Nephron progenitor cell (in vitro differentiated cells): ENCODE data around the gene ARHGAP11A.

ENCODE experiments used
- DNase-seq: peaks from one replicate; pipeline ENCODE4 v3.0.0; 2021
- H3K27ac Mint-ChIP-seq: 2 replicates; pipeline ENCODE4 v1.8.0; 2021; ENCODE audit warnings: mild to moderate bottlenecking, moderate library complexity, mixed read lengths
- H3K27me3 Mint-ChIP-seq: 2 replicates; pipeline ENCODE4 v1.8.0; 2021; ENCODE audit warnings: mild to moderate bottlenecking, low read depth, mixed read lengths; ENCODE audit not compliant: poor library complexity
- H3K36me3 Mint-ChIP-seq: 2 replicates; pipeline ENCODE4 v1.8.0; 2021; ENCODE audit warnings: low read depth, mixed read lengths
- H3K4me1 Mint-ChIP-seq: 2 replicates; pipeline ENCODE4 v1.8.0; 2021; ENCODE audit warnings: mixed read lengths
- H3K4me3 Mint-ChIP-seq: 2 replicates; pipeline ENCODE4 v1.8.0; 2021; ENCODE audit warnings: mild to moderate bottlenecking, moderate library complexity, mixed read lengths
- H3K9me3 Mint-ChIP-seq: 2 replicates; pipeline ENCODE4 v1.8.0; 2021; ENCODE audit warnings: mild to moderate bottlenecking, moderate library complexity, mixed read lengths
- TF ChIP-seq, protein P1 (sequence below): fragments of 200-600 bp; sonication (generic); IDR thresholded peaks from 2 replicates; pipeline ENCODE4 v1.5.0; 2021; ENCODE audit warnings: antibody characterized with exemption

The ARHGAP11A gene

DNA sequence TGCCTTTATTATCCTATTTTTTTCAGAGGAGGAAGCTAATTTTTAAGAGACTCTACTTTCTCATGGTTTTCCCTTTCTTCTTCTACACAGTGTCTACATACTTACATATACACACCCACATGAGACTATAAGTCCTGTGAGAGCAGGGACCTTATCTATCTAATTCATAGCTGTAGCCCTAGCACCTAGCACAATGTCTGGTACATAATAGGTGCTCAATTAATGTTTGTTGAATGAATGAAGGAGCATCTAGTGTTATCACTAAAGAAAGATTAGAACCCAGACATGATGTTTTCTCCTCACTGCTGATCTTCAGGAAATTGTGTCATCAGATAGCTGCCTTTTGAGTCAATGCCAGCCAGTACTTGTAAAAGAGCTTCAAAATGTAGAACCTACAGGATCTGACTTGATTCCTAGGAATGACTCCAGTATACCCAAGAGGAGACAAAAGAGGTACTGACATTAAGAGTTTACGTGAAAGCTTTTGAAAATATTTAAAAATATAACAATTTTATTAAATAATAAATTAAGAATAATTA, 28.7 kb downstream of the ARHGAP11A start:
- H3K9me3 Mint-ChIP-seq = no peaks in the 10 kb centered on the region
- DNase-seq = no peak
- peaks cover 33% of the 10 kb centered on the region for H3K36me3 Mint-ChIP-seq
- H3K27me3 Mint-ChIP-seq = no peaks in the 10 kb centered on the region
- TF ChIP-seq, protein P1, sequence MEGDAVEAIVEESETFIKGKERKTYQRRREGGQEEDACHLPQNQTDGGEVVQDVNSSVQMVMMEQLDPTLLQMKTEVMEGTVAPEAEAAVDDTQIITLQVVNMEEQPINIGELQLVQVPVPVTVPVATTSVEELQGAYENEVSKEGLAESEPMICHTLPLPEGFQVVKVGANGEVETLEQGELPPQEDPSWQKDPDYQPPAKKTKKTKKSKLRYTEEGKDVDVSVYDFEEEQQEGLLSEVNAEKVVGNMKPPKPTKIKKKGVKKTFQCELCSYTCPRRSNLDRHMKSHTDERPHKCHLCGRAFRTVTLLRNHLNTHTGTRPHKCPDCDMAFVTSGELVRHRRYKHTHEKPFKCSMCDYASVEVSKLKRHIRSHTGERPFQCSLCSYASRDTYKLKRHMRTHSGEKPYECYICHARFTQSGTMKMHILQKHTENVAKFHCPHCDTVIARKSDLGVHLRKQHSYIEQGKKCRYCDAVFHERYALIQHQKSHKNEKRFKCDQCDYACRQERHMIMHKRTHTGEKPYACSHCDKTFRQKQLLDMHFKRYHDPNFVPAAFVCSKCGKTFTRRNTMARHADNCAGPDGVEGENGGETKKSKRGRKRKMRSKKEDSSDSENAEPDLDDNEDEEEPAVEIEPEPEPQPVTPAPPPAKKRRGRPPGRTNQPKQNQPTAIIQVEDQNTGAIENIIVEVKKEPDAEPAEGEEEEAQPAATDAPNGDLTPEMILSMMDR = no peak
- H3K4me1 Mint-ChIP-seq = peaks cover 53% of the 10 kb centered on the region
- H3K27ac Mint-ChIP-seq = no peak overlapping the region
- H3K4me3 Mint-ChIP-seq = no peak overlapping the region

- Mint-ChIP-seq H3K27ac (no peak overlapping the region), H3K4me1 (peaks cover 57% of the 10 kb centered on the region), H3K36me3 (peaks cover 25% of the 10 kb centered on the region), H3K4me3 (no peak overlapping the region), H3K27me3 (no peaks in the 10 kb centered on the region), H3K9me3 (no peaks in the 10 kb centered on the region)
- DNase-seq = no peak
- TF ChIP-seq, protein P1 = no peak
Measured at GRCh38 chr15:32646291-32646690, 31.0 kb downstream of the ARHGAP11A start.

- DNase-seq = no peak
- Mint-ChIP-seq H3K27me3 (no peaks in the 10 kb centered on the region), H3K9me3 (no peaks in the 10 kb centered on the region), H3K36me3 (peaks cover 36% of the 10 kb centered on the region), H3K27ac (peak overlapping the region; percentile 69), H3K4me1 (peaks cover 42% of the 10 kb centered on the region), H3K4me3 (no peak overlapping the region)
- TF ChIP-seq, protein P1 = peak; percentile 45
Measured at GRCh38 chr15:32649342-32649741, 34.0 kb downstream of the ARHGAP11A start.

- Mint-ChIP-seq H3K27me3 (no peaks in the 10 kb centered on the region), H3K27ac (peak overlapping the region; percentile 9), H3K4me3 (no peak overlapping the region), H3K36me3 (peaks cover 30% of the 10 kb centered on the region), H3K4me1 (peaks cover 35% of the 10 kb centered on the region), H3K9me3 (no peaks in the 10 kb centered on the region)
- DNase-seq = peak; percentile 66
- TF ChIP-seq, protein P1 = peak; percentile 93
Measured at GRCh38 chr15:32651229-32651837, 36.0 kb downstream of the ARHGAP11A start.

DNA sequence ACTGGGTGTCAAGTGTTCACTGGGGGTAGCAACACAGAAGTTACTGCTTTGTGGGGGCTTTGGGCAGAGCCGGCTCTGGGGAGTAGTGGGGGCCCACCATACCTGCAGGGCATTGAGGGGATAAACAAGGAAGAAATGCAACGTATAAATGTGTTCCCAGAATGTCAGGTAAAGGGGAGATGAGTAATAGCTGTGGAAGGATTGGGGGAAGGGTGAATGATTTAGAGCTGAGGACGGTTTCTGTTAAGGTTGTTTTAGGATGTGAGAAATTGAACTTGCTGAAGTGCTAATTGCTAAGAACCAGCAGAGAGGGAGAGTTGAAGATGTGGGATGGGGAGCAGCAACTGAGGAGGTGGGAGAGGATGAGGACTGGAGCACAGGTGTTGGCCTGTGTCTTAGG, 36.9 kb downstream of the ARHGAP11A start:
- TF ChIP-seq, protein P1 = no peak
- no peak for DNase-seq
- H3K4me1 Mint-ChIP-seq = peaks cover 31% of the 10 kb centered on the region
- H3K4me3 Mint-ChIP-seq = no peak overlapping the region
- no peaks in the 10 kb centered on the region for H3K27me3 Mint-ChIP-seq
- peak overlapping the region; percentile 9 for H3K27ac Mint-ChIP-seq
- H3K9me3 Mint-ChIP-seq = no peaks in the 10 kb centered on the region
- H3K36me3 Mint-ChIP-seq = peaks cover 30% of the 10 kb centered on the region

- Mint-ChIP-seq H3K27me3 (no peaks in the 10 kb centered on the region), H3K9me3 (no peaks in the 10 kb centered on the region), H3K27ac (peak overlapping the region; percentile 41), H3K4me3 (no peak overlapping the region), H3K36me3 (peaks cover 20% of the 10 kb centered on the region), H3K4me1 (peaks cover 56% of the 10 kb centered on the region)
- no peak for DNase-seq
- TF ChIP-seq, protein P1 = no peak
Measured at GRCh38 chr15:32656091-32656490, 40.8 kb downstream of the ARHGAP11A start.
